Neural cell (in vitro differentiated cells): ENCODE data around the gene CERS1. TPM values are rescaled to one million over a fixed set of nuclear protein-coding genes. Genes with fewer than 3 reads are reported as not detected.

Experiments used
- H2AFZ ChIP-seq: fragments of 200-600, 300-800 bp; sonication (generic), shearing (Covaris generic); 2 replicates; pipeline ENCODE4 v1.6.0; 2014; ENCODE audit warnings: low read depth, mild to moderate bottlenecking, antibody characterized with exemption, low read length, moderate library complexity
- H3F3A ChIP-seq: fragments of 200-600 bp; shearing (Covaris generic); 2 replicates; pipeline ENCODE4 v1.6.1; 2016; ENCODE audit warnings: mild to moderate bottlenecking, moderate library complexity, mixed read lengths, antibody characterized with exemption, low read length; ENCODE audit not compliant: insufficient read depth, poor library complexity, severe bottlenecking
- H3K27ac ChIP-seq: fragments of 200-600, 300-800 bp; sonication (generic), shearing (Covaris generic); 2 replicates; pipeline ENCODE4 v1.5.1; 2014; ENCODE audit warnings: mild to moderate bottlenecking, low read length, moderate library complexity
- H3K27me3 ChIP-seq: fragments of 300-800, 200-600 bp; sonication (generic), shearing (Covaris generic); 2 replicates; pipeline ENCODE4 v1.6.0; 2014; ENCODE audit warnings: mild to moderate bottlenecking, low read depth, low read length, moderate library complexity; ENCODE audit not compliant: insufficient read depth
- H3K36me3 ChIP-seq: fragments of 300-800, 200-600 bp; sonication (generic), shearing (Covaris generic); 2 replicates; pipeline ENCODE4 v1.5.1; 2014; ENCODE audit warnings: mild to moderate bottlenecking, antibody characterized with exemption, low read length, moderate library complexity; ENCODE audit not compliant: insufficient read depth
- H3K4me2 ChIP-seq: fragments of 300-800, 200-600 bp; sonication (generic), shearing (Covaris generic); 2 replicates; pipeline ENCODE4 v1.6.0; 2014; ENCODE audit warnings: mild to moderate bottlenecking, low read length
- H3K4me3 ChIP-seq: fragments of 300-800, 200-600 bp; sonication (generic), shearing (Covaris generic); 2 replicates; pipeline ENCODE4 v1.5.1; 2014; ENCODE audit warnings: mild to moderate bottlenecking, low read length, moderate library complexity
- H3K79me2 ChIP-seq: fragments of 200-600 bp; shearing (Covaris generic); replicated peaks from 2 replicates; pipeline ENCODE4 v1.6.0; 2014; ENCODE audit warnings: mild to moderate bottlenecking, low read length, moderate library complexity; ENCODE audit not compliant: insufficient read depth
- H3K9ac ChIP-seq: fragments of 300-800, 200-600 bp; sonication (generic), shearing (Covaris generic); 2 replicates; pipeline ENCODE4 v1.6.1; 2016; ENCODE audit warnings: mild to moderate bottlenecking, low read length, mixed read lengths
- H3K9me2 ChIP-seq: fragments of 200-600 bp; shearing (Covaris generic); 2 replicates; pipeline ENCODE4 v1.6.1; 2016; ENCODE audit warnings: mild to moderate bottlenecking, low read length, mixed read lengths; ENCODE audit not compliant: insufficient read depth
- H3K9me3 ChIP-seq: fragments of 200-600, 300-800 bp; sonication (generic), shearing (Covaris generic); 2 replicates; pipeline ENCODE4 v1.6.1; 2016; ENCODE audit warnings: mild to moderate bottlenecking, mixed run types, low read length, moderate library complexity, mixed read lengths
- H4K20me1 ChIP-seq: fragments of 200-600 bp; shearing (Covaris generic); 2 replicates; pipeline ENCODE4 v1.6.1; 2016; ENCODE audit warnings: mild to moderate bottlenecking, mixed run types; ENCODE audit not compliant: insufficient read depth
- EP300 ChIP-seq: fragments of 450-650 bp; conservative IDR thresholded peaks from 2 replicates; pipeline ENCODE4 v1.6.1; 2014; ENCODE audit warnings: antibody characterized with exemption, mild to moderate bottlenecking, moderate library complexity; ENCODE audit not compliant: poor library complexity, severe bottlenecking
- EZH2 ChIP-seq: fragments of 200-600, 300-800 bp; shearing (Covaris generic), sonication (generic); IDR thresholded peaks from 2 replicates; pipeline ENCODE4 v1.6.1; 2014; ENCODE audit warnings: antibody characterized with exemption, low read length, borderline replicate concordance, mild to moderate bottlenecking; ENCODE audit not compliant: insufficient read depth, poor library complexity, severe bottlenecking
- MXI1 ChIP-seq: fragments of 450-650 bp; conservative IDR thresholded peaks from 2 replicates; pipeline ENCODE4 v1.6.1; 2014; ENCODE audit warnings: antibody characterized with exemption, mild to moderate bottlenecking; ENCODE audit not compliant: poor library complexity, severe bottlenecking
- POLR2AphosphoS5 ChIP-seq: IDR thresholded peaks from 2 replicates; pipeline ENCODE4 v1.6.1; 2012
- RAD21 ChIP-seq: fragments of 450-650 bp; conservative IDR thresholded peaks from 2 replicates; pipeline ENCODE4 v1.6.1; 2014; ENCODE audit warnings: antibody characterized with exemption, mild to moderate bottlenecking, moderate library complexity
- SMC3 ChIP-seq: fragments of 450-650 bp; conservative IDR thresholded peaks from 2 replicates; pipeline ENCODE4 v1.6.1; 2014; ENCODE audit warnings: antibody characterized with exemption, mild to moderate bottlenecking, moderate library complexity; ENCODE audit not compliant: poor library complexity
- TAF1 ChIP-seq: IDR thresholded peaks from 2 replicates; pipeline ENCODE4 v1.6.1; 2012; ENCODE audit warnings: low read depth
- polyA plus RNA-seq: library from polyadenylated mRNA; depleted of rRNA; stranded (reverse); fragments of >200 nt; gene quantifications from 2 replicates; pipeline ENCODE4 v1.2.3, GENCODE V29; 2014
- TF ChIP-seq, protein P1 (sequence below): IDR thresholded peaks from 2 replicates; pipeline ENCODE4 v1.6.1; 2012; ENCODE audit warnings: borderline replicate concordance
- TF ChIP-seq, protein P2 (sequence below): fragments of 450-650 bp; IDR thresholded peaks from 2 replicates; pipeline ENCODE4 v1.5.1; 2014; ENCODE audit warnings: antibody characterized with exemption, mild to moderate bottlenecking, moderate library complexity; ENCODE audit not compliant: poor library complexity, severe bottlenecking

The CERS1 gene
- polyA plus RNA-seq, 1 donor from 2014 or later: 19.1 TPM

DNA sequence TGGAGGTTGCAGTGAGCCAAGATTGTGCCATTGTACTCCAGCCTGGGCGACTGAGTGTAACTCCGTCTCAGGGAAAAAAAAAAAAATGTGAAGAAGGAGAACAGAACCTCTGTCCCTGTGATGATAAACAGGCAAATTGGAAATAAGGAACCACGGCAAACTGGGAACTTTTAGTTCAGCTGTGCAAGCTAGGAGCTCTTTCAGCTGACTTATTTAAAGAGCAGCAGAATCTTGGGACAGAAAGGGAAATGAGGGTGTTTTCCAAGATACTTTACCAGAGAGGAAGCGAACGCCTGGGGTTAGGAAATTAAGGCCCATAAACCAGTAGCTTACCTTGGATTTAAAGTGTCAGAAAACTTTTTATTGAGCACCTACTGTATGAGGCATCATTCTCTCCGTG is 67.2 kb downstream of the CERS1 start:
- Histone ChIP-seq H3K79me2 (peaks cover 13% of the 10 kb centered on the region), H3K27ac (no peak overlapping the region), H3F3A (no peaks in the 10 kb centered on the region), H4K20me1 (peaks cover 12% of the 10 kb centered on the region), H3K4me2 (no peak overlapping the region), H2AFZ (no peak overlapping the region), H3K36me3 (no peaks in the 10 kb centered on the region), H3K4me3 (no peak overlapping the region), H3K9ac (no peak overlapping the region), H3K9me3 (no peaks in the 10 kb centered on the region), H3K9me2 (no peaks in the 10 kb centered on the region), H3K27me3 (no peaks in the 10 kb centered on the region)
- TF ChIP-seq MXI1 (no peak), EP300 (no peak), RAD21 (no peak), SMC3 (no peak), EZH2 (no peak), POLR2AphosphoS5 (no peak), TAF1 (no peak)
- TF ChIP-seq, protein P1, sequence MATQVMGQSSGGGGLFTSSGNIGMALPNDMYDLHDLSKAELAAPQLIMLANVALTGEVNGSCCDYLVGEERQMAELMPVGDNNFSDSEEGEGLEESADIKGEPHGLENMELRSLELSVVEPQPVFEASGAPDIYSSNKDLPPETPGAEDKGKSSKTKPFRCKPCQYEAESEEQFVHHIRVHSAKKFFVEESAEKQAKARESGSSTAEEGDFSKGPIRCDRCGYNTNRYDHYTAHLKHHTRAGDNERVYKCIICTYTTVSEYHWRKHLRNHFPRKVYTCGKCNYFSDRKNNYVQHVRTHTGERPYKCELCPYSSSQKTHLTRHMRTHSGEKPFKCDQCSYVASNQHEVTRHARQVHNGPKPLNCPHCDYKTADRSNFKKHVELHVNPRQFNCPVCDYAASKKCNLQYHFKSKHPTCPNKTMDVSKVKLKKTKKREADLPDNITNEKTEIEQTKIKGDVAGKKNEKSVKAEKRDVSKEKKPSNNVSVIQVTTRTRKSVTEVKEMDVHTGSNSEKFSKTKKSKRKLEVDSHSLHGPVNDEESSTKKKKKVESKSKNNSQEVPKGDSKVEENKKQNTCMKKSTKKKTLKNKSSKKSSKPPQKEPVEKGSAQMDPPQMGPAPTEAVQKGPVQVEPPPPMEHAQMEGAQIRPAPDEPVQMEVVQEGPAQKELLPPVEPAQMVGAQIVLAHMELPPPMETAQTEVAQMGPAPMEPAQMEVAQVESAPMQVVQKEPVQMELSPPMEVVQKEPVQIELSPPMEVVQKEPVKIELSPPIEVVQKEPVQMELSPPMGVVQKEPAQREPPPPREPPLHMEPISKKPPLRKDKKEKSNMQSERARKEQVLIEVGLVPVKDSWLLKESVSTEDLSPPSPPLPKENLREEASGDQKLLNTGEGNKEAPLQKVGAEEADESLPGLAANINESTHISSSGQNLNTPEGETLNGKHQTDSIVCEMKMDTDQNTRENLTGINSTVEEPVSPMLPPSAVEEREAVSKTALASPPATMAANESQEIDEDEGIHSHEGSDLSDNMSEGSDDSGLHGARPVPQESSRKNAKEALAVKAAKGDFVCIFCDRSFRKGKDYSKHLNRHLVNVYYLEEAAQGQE: no peak
- TF ChIP-seq, protein P2, sequence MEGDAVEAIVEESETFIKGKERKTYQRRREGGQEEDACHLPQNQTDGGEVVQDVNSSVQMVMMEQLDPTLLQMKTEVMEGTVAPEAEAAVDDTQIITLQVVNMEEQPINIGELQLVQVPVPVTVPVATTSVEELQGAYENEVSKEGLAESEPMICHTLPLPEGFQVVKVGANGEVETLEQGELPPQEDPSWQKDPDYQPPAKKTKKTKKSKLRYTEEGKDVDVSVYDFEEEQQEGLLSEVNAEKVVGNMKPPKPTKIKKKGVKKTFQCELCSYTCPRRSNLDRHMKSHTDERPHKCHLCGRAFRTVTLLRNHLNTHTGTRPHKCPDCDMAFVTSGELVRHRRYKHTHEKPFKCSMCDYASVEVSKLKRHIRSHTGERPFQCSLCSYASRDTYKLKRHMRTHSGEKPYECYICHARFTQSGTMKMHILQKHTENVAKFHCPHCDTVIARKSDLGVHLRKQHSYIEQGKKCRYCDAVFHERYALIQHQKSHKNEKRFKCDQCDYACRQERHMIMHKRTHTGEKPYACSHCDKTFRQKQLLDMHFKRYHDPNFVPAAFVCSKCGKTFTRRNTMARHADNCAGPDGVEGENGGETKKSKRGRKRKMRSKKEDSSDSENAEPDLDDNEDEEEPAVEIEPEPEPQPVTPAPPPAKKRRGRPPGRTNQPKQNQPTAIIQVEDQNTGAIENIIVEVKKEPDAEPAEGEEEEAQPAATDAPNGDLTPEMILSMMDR: no peak

Other genes starting within 250 kb of the CERS1 start
- 10.4 and 14.4 TPM in 2 replicates for gene CRTC1, start 212.5 kb downstream of the CERS1 start, polyA plus RNA-seq
- not detected in 2 replicates for gene COMP, start 104.9 kb downstream of the CERS1 start, polyA plus RNA-seq
- 39.3 and 44.8 TPM in 2 replicates for gene UPF1, start 64.2 kb downstream of the CERS1 start, polyA plus RNA-seq
- 397 and 419 TPM in 2 replicates for gene COPE, start 23.2 kb upstream of the CERS1 start, polyA plus RNA-seq
- gene DDX49, start 23.6 kb upstream of the CERS1 start, polyA plus RNA-seq: 90.7 and 122 TPM in 2 replicates
- 83.6 and 87.7 TPM in 2 replicates for gene HOMER3, start 45.1 kb upstream of the CERS1 start, polyA plus RNA-seq
- 204 and 248 TPM in 2 replicates for gene SUGP2, start 137.4 kb upstream of the CERS1 start, polyA plus RNA-seq
- gene ARMC6, start 137.4 kb upstream of the CERS1 start, polyA plus RNA-seq: 74.4 and 96.7 TPM in 2 replicates
- 22.7 and 25.3 TPM in 2 replicates for gene SLC25A42, start 167.8 kb upstream of the CERS1 start, polyA plus RNA-seq
- gene TMEM161A, start 242.3 kb upstream of the CERS1 start, polyA plus RNA-seq: 19.5 and 22.4 TPM in 2 replicates